ENCODE data around the gene IGDCC3. TPM values are rescaled to one million over a fixed set of nuclear protein-coding genes. Genes with fewer than 3 reads are reported as not detected.
A peak's percentile ranks its signal among the peaks of the same experiment; 100 is the strongest.

Gene IGDCC3
- total and polyA plus RNA-seq, 2 donors from 2014 or later: 0.22 to 0.49 TPM

DNA sequence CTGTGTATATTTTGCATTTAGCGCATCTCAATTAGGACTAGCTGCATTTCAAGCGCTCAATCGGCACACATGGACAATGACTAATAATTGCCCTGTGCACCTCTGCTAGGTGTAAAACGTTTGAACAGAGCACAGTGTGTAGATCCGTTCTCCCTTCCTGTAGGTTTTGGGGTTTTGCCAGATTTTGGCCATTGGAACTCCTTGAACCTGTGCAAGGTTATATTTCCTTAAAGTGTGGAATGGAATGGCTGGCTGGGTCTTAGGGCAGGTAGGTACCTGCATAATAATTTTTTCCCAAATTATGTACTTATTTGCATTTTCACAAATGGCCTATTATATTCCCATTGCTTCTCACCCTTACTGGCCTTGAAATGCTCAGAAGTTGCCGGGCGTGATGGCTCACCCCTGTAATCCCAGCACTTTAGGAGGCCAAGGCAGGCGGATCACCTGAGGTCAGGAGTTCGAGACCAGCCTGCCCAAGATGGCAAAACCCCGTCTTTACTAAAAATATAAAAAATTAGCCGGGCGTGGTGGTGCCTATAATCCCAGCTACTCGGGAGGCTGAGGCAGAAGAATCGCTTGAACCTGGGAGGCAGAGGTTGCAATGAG lies 72.5 kb downstream of the IGDCC3 start:
- DNase-seq (no peak), FAIRE-seq (no peak)
- TF ChIP-seq, protein P1, sequence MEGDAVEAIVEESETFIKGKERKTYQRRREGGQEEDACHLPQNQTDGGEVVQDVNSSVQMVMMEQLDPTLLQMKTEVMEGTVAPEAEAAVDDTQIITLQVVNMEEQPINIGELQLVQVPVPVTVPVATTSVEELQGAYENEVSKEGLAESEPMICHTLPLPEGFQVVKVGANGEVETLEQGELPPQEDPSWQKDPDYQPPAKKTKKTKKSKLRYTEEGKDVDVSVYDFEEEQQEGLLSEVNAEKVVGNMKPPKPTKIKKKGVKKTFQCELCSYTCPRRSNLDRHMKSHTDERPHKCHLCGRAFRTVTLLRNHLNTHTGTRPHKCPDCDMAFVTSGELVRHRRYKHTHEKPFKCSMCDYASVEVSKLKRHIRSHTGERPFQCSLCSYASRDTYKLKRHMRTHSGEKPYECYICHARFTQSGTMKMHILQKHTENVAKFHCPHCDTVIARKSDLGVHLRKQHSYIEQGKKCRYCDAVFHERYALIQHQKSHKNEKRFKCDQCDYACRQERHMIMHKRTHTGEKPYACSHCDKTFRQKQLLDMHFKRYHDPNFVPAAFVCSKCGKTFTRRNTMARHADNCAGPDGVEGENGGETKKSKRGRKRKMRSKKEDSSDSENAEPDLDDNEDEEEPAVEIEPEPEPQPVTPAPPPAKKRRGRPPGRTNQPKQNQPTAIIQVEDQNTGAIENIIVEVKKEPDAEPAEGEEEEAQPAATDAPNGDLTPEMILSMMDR (IDR thresholded peaks at IDR 0.05; ENCODE audit: borderline replicate concordance, extremely low read depth, insufficient read depth): no peak
- H3K9me3 ChIP-seq (ENCODE audit: control insufficient read depth in 2 of 3, insufficient read depth in 1 of 3, low read length in 3 of 3): no peaks in the 10 kb centered on the region
- H3K27ac ChIP-seq (ENCODE audit: low read depth in 2 of 2, low read length in 2 of 2): peak overlapping the region; percentile 76 to 90
- peak overlapping the region; percentile 35 to 87 (median 80) for H3K4me3 ChIP-seq (ENCODE audit: low read length in 3 of 3)
- H3K9ac ChIP-seq (ENCODE audit: low read length in 3 of 3): peak overlapping the region; percentile 25 to 79 (median 77)
- H3K27me3 ChIP-seq (ENCODE audit: control insufficient read depth, insufficient read depth, low read length): no peaks in the 10 kb centered on the region
- no peaks in the 10 kb centered on the region for H3K36me3 ChIP-seq (ENCODE audit: control insufficient read depth in 2 of 3, insufficient read depth in 3 of 3, low read length in 3 of 3)
- intact Hi-C loops (cut with DNase I): no loop called here
- H3K4me1 ChIP-seq (ENCODE audit: control insufficient read depth in 2 of 3, insufficient read depth in 2 of 3, low read depth in 1 of 3, low read length in 3 of 3): peaks cover 0 to 4% (median 0%) of the 10 kb centered on the region in 3 donors

DNA sequence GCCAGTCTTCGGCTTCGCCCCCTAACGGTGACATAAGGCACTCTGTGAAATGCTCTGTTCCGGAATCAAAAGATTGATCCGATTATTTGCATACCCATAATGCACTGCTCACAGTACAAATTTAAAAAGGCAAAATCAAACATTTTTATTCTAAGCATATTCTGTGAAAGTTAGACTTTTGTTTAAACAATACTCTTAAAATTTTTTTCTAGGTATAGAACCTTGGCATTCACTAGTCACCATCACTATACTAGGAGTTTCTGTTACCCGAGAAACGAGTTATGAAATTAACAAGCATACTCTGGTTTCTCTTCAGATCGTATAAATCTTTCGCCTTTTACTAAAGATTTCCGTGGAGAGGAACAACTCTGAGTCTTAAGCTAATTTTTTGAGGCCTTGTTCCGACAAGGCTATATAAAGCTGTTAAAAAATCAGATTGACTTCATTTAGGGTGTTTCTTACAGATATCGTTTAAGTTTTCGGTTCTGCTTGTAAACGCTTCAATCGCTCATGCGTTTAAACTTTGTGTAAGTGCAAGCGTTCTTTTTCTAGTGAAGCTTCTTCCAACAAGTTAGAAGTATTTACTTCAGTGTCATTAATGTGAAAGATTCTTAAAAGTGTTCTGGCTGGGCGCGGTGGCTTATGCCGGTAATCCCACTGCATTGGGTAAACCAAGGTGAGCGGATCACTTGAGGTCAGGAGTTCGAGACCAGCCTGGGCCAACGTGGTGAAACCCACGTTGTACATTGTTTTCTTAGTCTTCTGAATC lies 73.2 kb downstream of the IGDCC3 start, which contains the start of gene RNU5B-1:
TSS of gene RNU5B-1 (plus strand) at position 297 of the 769 bp plus-strand sequence.
- Histone ChIP-seq H3K36me3 (ENCODE audit: control insufficient read depth in 2 of 3, insufficient read depth in 3 of 3, low read length in 3 of 3) (no peaks in the 10 kb centered on the region), H3K4me1 (ENCODE audit: control insufficient read depth in 2 of 3, insufficient read depth in 2 of 3, low read depth in 1 of 3, low read length in 3 of 3) (peaks cover 0 to 4% (median 0%) of the 10 kb centered on the region in 3 donors), H3K4me3 (ENCODE audit: low read length in 3 of 3) (peak within 1 kb of the TSS; percentile 63 to 87 (median 80)), H3K27ac (ENCODE audit: low read depth in 2 of 2, low read length in 2 of 2) (peak within 1 kb of the TSS; percentile 76 to 90), H3K9me3 (ENCODE audit: control insufficient read depth in 2 of 3, insufficient read depth in 1 of 3, low read length in 3 of 3) (no peaks in the 10 kb centered on the region), H3K9ac (ENCODE audit: low read length in 3 of 3) (peak within 1 kb of the TSS; percentile 48 to 79 (median 77)), H3K27me3 (ENCODE audit: control insufficient read depth, insufficient read depth, low read length) (no peaks in the 10 kb centered on the region)
- FAIRE-seq: peak; percentile 95
- intact Hi-C loops (cut with DNase I): no loop called here
- peak in 4 of 5 donors; percentile 86 to 97 (median 94) for DNase-seq
- TF ChIP-seq, protein P1 (IDR thresholded peaks at IDR 0.05; ENCODE audit: borderline replicate concordance, extremely low read depth, insufficient read depth): peak; percentile 84

DNA sequence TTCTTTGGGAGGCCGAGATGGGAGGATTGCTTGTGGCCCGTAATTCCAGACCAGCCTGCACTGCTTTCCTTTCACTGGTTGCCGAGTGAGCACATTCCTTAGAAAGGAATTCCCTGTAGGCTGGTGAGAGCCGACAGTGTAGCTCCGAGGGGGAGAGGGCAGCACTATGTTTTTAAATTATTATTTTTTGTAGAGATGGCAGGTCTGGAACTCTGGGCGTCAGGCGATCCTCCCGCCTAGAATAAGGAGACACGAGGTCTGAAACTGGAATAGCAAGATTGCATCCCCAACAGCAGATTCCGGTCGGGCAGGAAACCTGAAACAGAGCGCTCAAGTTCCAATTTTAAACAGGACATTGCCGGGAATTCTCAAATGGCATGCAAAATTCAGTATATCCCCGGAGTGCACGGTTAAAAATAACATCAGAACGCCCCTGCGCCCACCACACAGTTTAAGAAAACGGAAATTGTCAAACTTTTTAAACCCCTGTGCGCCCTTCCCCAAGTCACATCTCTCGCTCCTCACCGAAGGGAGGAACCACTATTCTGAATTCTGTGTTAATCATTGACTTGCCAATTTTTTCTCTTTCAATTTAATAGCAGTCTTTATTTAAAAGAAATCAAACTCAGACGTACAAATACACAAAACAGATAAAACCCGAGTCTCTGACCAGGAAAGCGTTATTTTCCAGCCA lies 74.0 kb downstream of the IGDCC3 start:
- FAIRE-seq (no peak), DNase-seq (peak in 4 of 5 donors; percentile 65 to 87 (median 84))
- TF ChIP-seq, protein P1 (IDR thresholded peaks at IDR 0.05; ENCODE audit: borderline replicate concordance, extremely low read depth, insufficient read depth): no peak
- Histone ChIP-seq H3K4me1 (ENCODE audit: control insufficient read depth in 2 of 3, insufficient read depth in 2 of 3, low read depth in 1 of 3, low read length in 3 of 3) (peaks cover 0 to 4% (median 0%) of the 10 kb centered on the region in 3 donors), H3K9me3 (ENCODE audit: control insufficient read depth in 2 of 3, insufficient read depth in 1 of 3, low read length in 3 of 3) (no peaks in the 10 kb centered on the region), H3K27me3 (ENCODE audit: control insufficient read depth, insufficient read depth, low read length) (no peaks in the 10 kb centered on the region), H3K36me3 (ENCODE audit: control insufficient read depth in 2 of 3, insufficient read depth in 3 of 3, low read length in 3 of 3) (no peaks in the 10 kb centered on the region), H3K4me3 (ENCODE audit: low read length in 3 of 3) (peak overlapping the region; percentile 63 to 87 (median 80)), H3K27ac (ENCODE audit: low read depth in 2 of 2, low read length in 2 of 2) (peak overlapping the region; percentile 76 to 90), H3K9ac (ENCODE audit: low read length in 3 of 3) (peak overlapping the region; percentile 48 to 79 (median 72))
- intact Hi-C loops (cut with DNase I): no loop called here
